HG02571 (cell line): Measurements from ENCODE around the gene CELSR3.

ENCODE experiments used
- ATAC-seq: cut with Tn5 transposase; IDR thresholded peaks from one replicate; pipeline ENCODE4 v1.9.1; 2021; ENCODE audit warnings: mild to moderate bottlenecking, moderate library complexity; ENCODE audit not compliant: unreplicated experiment

CELSR3 gene

GRCh38 chr3:48663489-48664312, 1.0 kb upstream of the CELSR3 start:
- peak; percentile 82 for ATAC-seq

DNA sequence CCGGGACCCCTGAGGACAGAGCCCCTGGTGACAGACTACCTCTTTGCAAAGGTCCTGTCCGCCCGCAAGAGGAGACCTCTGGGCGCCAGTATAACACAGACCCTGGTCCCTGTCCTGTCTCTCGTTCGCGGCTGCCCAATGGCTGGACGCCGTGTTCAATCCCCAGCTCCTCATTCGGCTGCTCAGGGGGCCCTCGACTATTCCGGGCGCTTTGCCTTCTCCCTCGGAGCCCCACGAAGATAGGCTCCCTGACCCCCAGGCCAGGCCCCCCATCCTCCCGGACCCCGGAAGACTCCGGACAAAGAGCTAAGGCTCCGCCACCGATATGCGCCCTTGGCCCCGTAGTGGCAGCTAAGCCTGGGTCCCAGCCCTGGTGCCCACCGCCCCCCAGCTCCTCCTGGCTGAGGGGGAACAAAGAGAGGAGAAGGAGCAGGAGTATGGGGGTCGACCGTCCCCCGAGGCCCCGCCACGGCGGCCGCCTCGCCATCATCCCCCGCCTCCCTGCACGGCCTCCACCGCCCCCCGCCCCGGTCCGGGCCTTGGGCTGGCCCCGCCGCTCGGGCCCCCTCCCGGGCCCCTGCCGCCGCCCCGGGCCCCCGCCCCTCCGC, 437 bp downstream of the CELSR3 start:
- no peak for ATAC-seq

DNA sequence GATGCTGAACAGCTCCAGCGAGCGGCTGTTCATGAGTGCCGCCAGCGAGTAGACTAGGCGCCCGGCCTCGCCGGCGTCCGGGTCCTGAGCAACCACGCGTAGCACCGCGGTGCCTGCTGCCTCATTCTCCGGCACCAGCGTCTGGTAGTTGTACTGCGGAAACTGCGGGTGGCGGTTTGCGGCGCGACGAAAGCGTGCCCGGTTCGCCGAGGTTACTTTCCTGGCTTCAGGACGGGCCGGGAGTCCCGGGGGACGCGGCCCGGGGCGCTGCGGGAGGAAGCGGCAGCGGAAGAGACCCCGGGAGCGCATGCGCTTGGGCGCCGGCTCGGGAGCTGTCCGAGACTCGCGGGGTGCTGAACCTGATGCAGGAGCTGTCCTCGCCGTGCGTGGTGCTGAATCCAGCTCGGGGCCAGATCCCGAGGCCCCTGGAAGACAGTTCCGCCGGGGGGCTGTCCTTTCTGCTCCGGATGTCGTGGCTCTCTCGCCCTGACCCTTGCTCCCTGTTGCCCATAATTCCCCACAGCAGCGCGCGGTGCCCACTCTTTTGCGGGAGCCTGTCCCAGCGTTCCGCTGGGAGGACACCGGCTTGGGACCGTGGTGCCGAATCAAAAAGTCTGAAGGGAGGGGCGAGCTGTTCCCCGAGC, 1.1 kb downstream of the CELSR3 start:
- ATAC-seq = no peak

DNA sequence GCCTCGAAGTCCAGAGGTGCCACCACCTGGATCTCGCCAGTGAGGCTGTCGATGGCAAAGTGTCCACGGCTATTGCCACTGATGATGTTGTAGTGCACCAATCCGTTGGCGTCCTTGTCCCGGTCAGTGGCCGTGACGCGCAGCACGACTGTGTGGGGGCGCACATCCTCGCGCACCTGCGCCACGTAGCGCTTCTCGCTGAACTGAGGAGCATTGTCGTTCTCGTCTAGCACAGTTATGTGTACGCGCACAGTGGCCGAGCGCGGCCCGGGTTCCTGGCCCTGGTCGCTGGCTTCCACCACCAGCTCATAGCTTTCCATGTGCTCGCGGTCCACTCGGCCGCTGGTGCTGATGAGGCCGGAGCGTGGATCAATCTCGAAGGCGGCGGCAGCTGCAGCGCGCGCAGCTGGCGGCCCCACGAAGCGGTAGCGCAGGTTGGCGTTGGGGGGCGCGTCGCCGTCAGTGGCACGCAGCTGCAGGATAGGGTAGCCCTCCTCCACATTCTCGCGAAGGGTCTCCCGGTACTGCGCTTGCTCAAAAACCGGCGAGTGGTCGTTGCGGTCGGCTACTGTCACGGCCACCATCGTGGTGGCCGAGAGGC, 1.8 kb downstream of the CELSR3 start:
- no peak for ATAC-seq

- no peak for ATAC-seq
Measured at GRCh38 chr3:48656841-48657281, 5.8 kb downstream of the CELSR3 start.

GRCh38 chr3:48656061-48656840, 6.4 kb downstream of the CELSR3 start:
- ATAC-seq = peak; percentile 66

GRCh38 chr3:48655606-48656005, 7.1 kb downstream of the CELSR3 start:
- peak; percentile 20 for ATAC-seq

- ATAC-seq = no peak
Measured at GRCh38 chr3:48655063-48655462, 7.6 kb downstream of the CELSR3 start.

DNA sequence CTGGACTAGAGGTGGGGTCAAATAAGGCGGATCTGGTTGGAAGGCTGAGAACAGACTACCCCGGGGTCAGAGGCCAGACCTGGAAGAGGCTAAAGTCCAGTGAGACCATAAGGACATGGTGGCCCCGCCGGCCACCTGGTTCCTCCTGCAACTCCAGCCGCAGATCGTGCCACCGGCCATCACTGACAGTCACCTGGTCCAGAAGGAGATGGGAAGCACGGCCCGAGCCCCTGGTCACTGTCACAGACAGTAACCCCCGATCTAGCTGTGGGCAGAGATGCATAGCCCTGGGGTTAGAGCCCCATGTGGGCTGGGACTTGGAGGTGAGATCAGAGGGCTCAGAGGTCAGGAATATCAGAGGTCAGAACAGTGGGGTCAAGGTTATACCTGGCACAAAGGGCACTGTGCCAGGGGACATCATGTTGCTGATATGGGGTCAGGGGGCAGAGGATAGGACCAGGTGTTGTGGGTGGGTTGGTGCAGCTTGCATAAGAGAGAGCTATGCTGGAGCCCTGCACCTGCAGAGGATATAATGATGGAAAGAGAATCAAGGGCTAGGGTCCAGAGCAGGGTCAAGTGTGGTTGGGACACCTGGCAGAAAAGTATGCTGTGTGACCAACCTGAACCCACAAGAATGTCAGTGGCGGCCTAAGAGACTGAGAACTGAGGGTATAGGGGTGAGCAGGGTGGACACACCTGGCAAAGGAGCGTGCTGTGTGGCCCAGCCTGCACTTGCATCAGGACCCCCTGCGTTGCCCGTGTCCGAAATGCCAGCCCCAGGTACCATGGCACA, 9.6 kb downstream of the CELSR3 start:
- ATAC-seq = no peak

- no peak for ATAC-seq
Measured at GRCh38 chr3:48651771-48652170, 10.9 kb downstream of the CELSR3 start.

DNA sequence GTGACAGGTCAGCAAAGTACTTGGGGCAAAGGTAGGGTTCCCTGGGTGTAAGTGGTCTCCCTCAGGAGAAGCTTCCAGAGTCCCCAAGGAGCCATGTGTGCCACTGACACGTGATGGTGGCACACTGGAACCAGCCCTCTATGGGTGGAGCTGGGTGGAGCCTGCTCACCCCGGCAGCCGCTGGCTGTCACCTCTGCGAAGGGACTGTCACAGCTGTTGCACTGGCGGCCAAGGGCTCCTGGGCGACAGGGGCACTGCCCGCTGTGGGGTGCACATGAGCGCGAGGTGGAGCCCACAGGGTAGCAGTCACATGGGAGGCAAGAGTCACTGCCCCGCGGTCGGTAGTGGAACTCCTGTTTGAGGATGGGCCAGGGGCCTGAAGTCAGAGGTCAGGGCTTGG, 12.0 kb downstream of the CELSR3 start:
- no peak for ATAC-seq

- no peak for ATAC-seq
Measured at GRCh38 chr3:48648188-48648850, 14.4 kb downstream of the CELSR3 start.

DNA sequence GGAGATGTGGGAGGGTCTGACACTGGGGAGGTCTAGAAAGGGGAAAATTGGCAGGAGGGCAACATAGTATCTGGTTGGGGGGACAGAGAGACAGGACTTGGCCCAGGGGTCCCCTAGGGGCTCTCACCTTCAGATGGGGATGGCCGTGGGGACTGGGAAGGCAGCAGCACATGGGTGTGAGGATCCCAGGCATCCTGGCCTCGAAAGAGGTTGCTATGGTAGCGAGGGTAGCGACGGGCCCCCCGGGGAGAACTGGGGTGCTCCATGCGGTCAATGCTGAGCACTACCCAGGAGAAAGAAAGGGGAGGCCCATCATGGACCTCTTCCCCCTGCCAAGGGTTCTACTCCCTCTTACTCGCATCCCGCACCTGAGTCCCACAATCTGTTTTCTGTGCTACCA, 15.0 kb downstream of the CELSR3 start:
- ATAC-seq = no peak

DNA sequence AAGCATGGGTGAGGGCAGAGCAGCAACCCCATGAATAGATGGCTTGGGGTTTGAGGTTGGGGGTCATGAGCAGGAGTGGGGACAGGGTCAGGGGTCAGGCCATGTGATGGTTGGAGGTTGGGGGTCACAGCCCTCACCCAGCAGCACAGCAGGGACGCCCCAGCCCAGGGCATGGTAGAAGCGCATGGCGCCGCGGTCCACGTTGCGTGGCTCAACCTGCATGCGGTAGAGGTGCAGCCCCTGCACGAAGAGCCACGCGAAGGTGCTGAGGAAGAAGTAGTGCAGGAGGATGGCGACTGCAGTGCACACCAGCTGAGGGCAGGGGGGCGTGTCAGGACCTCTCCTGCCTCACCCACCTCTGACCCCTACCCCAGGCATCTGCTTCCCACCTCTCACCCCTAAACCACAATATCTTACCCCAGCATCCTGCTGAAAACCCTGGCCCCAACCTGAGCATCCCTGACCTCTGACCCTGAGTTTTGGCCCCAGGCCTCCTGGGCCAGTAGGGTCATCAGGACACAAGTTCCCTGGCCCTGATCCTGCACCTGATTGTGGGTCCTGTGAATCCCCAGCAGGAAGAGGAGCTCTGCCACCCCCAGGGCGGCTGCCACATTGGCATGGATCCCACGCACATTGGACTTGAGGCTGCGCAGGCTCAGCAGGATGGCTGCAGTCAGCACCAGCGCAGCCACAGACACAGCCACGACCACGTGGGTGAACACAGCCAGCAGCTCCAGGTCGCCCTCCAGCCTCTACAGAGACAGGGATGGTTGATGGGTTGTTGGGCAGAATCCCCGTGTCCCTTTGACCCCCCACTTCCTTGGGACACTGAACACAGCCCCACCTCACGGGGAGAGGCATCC, 17.6 kb downstream of the CELSR3 start:
- no peak for ATAC-seq

DNA sequence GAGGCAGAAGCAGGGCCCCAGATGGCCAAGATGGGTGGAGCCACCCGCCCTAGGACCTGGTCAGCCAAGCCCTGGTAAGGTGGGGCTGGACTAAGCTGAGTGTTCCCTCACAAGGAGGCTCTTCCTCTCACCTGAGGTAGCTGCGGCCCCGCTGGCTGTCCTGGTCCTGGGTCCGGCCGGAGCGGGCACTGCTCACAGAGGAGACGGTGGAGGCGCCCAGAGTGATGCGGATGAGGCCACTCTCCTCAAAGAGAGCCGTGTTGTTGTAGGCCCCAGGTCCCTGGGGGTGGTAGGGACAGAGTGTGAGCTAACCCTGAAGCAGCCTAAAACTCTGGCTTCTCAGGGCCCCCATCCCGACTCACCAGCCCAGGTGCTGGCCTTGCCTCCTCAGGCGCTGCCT, 20.1 kb downstream of the CELSR3 start:
- no peak for ATAC-seq

GRCh38 chr3:48641396-48641795, 21.3 kb downstream of the CELSR3 start:
- ATAC-seq = no peak

DNA sequence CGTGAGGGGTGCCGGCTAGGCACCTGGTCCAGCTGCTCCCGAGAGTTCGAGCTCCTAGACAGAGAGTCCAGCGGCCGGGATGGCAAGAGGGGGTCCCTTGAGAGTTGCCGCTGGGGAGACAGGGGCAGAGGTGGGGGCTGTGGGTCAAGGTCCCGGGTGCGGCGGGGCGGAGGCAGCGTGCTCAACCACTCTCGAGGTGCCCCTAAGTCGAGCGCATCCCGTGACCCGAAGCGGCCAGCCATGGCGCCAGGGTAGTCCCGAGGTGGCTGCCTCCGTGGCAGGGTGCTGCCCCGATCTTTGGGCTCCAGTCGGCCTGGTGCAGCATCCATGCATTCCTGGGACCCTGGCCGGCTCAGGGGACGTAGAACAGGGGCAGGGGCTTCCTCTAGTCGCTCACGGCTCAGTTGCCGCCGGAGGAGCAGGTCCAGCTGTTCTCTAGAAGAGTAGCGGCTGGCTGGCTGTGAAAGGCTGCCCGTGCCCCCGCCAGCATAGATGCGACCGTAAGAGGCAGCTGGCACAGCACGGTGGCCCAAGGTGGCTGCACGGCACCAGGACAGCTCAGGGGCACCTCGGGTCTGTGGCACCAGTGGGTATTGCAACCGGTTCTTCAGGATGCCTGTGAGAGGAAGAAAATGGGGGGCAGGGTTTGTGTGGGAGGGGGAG, 22.6 kb downstream of the CELSR3 start:
- no peak for ATAC-seq

GRCh38 chr3:48637305-48637704, 25.4 kb downstream of the CELSR3 start:
- no peak for ATAC-seq
